Astrocyte (in vitro differentiated cells and primary cell): Measurements from ENCODE around the gene NEK3. TPM values are rescaled to one million over a fixed set of nuclear protein-coding genes. Genes with fewer than 3 reads are reported as not detected.
"Not testable (repeated sequence)": the region's sequence is repeated elsewhere in the genome, so short reads cannot be mapped to it uniquely, and the experiment has no call there.

ENCODE experiments used
- DNase-seq: peaks from one replicate; pipeline ENCODE4 v3.0.0-alpha.2; 2010; ENCODE audit warnings: low read depth
- FAIRE-seq: peaks from 2 replicates; lab custom pipeline; 2011; peaks lifted over from hg19 to GRCh38; lab: Jason Lieb, UNC
- H2AFZ ChIP-seq: 2 replicates; pipeline ENCODE4 v1.6.0; 2012; ENCODE audit warnings: low read depth, low read length, inconsistent platforms
- H3K27ac ChIP-seq: 2 replicates; pipeline ENCODE4 v1.5.1; 2011; ENCODE audit warnings: low read depth, low read length, inconsistent platforms
- H3K27me3 ChIP-seq: 2 replicates; pipeline ENCODE4 v1.6.0; 2011; ENCODE audit warnings: low read length, inconsistent platforms; ENCODE audit not compliant: insufficient read depth
- H3K36me3 ChIP-seq: 2 replicates; pipeline ENCODE4 v1.5.1; 2011; ENCODE audit warnings: low read length, inconsistent platforms; ENCODE audit not compliant: insufficient read depth
- H3K4me1 ChIP-seq: 2 replicates; pipeline ENCODE4 v1.5.1; 2011; ENCODE audit warnings: low read length, inconsistent platforms; ENCODE audit not compliant: insufficient read depth
- H3K4me2 ChIP-seq: 2 replicates; pipeline ENCODE4 v1.6.0; 2012; ENCODE audit warnings: low read length, inconsistent platforms
- H3K4me3 ChIP-seq: 2 replicates; pipeline ENCODE4 v1.5.1; 2011; ENCODE audit warnings: low read depth, mild to moderate bottlenecking, low read length, inconsistent platforms; ENCODE audit not compliant: insufficient read depth
- H3K79me2 ChIP-seq: 2 replicates; pipeline ENCODE4 v1.6.0; 2012; ENCODE audit warnings: mild to moderate bottlenecking, low read length, inconsistent platforms; ENCODE audit not compliant: insufficient read depth
- H3K9ac ChIP-seq: 2 replicates; pipeline ENCODE4 v1.6.0; 2012; ENCODE audit warnings: mild to moderate bottlenecking, low read length, inconsistent platforms
- H3K9me3 ChIP-seq: 2 replicates; pipeline ENCODE4 v1.5.1; 2012; ENCODE audit warnings: low read depth, mild to moderate bottlenecking, low read length, inconsistent platforms; ENCODE audit not compliant: insufficient read depth
- H4K20me1 ChIP-seq: 2 replicates; pipeline ENCODE4 v1.6.0; 2012; ENCODE audit warnings: low read length, inconsistent platforms; ENCODE audit not compliant: insufficient read depth
- H3K27ac Mint-ChIP-seq: one replicate; pipeline ENCODE4 v1.8.0; 2021; ENCODE audit warnings: mild to moderate bottlenecking, mixed read lengths; ENCODE audit not compliant: unreplicated experiment
- H3K27me3 Mint-ChIP-seq: one replicate; pipeline ENCODE4 v1.8.0; 2021; ENCODE audit warnings: low read depth, mixed read lengths; ENCODE audit not compliant: unreplicated experiment
- H3K36me3 Mint-ChIP-seq: one replicate; pipeline ENCODE4 v1.8.0; 2021; ENCODE audit warnings: low read depth, mixed read lengths; ENCODE audit not compliant: unreplicated experiment
- H3K4me1 Mint-ChIP-seq: one replicate; pipeline ENCODE4 v1.8.0; 2021; ENCODE audit warnings: low read depth, mixed read lengths; ENCODE audit not compliant: unreplicated experiment
- H3K4me3 Mint-ChIP-seq: one replicate; pipeline ENCODE4 v1.8.0; 2021; ENCODE audit warnings: mild to moderate bottlenecking, moderate library complexity, mixed read lengths; ENCODE audit not compliant: unreplicated experiment
- H3K9me3 Mint-ChIP-seq: one replicate; pipeline ENCODE4 v1.8.0; 2021; ENCODE audit warnings: mild to moderate bottlenecking, mixed read lengths; ENCODE audit not compliant: unreplicated experiment
- CTCF ChIP-seq: IDR thresholded peaks from 2 replicates; pipeline ENCODE4 v1.5.1; 2011; ENCODE audit warnings: low read depth, mild to moderate bottlenecking, inconsistent platforms, low read length, moderate library complexity; ENCODE audit not compliant: insufficient read depth
- EZH2 ChIP-seq: IDR thresholded peaks from 2 replicates; pipeline ENCODE4 v1.6.1; 2012; ENCODE audit warnings: mild to moderate bottlenecking, low read length, inconsistent platforms; ENCODE audit not compliant: insufficient read depth
- total RNA-seq: library from RNA; stranded (reverse); gene quantifications from 2 replicates; pipeline ENCODE4 v1.2.1, GENCODE V29; 2021

The NEK3 gene
- total RNA-seq, 1 donor from 2014 or later, result 13.9 TPM

DNA sequence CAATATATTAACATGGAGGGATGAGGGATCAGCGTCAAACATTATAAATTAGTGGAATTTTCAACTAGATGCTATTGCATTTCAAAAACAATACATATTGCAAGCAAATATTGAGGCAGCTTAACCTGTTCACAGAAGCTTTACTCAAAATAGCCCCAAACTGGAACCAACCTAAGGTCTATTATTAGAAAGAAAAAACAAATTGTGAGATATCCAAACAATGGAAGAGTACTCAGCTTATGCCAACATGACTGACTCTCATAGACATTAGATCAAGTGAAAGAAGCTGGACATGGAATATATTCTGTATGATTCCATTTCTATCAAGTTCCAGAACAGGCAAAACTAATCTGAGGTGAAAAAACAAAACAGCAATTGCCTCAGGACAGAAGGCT is 27.6 kb upstream of the NEK3 start:
- H2AFZ ChIP-seq, result no peak overlapping the region
- peaks cover 15% of the 10 kb centered on the region for H3K4me1 Mint-ChIP-seq
- H3K9me3 Mint-ChIP-seq, result no peaks in the 10 kb centered on the region
- FAIRE-seq (no peak), DNase-seq (no peak)
- H3K4me3 Mint-ChIP-seq, result no peak overlapping the region
- peaks cover 6% of the 10 kb centered on the region for H4K20me1 ChIP-seq
- TF ChIP-seq EZH2 (no peak), CTCF (no peak)
- peaks cover 6% of the 10 kb centered on the region for H3K4me1 ChIP-seq
- H3K27me3 ChIP-seq, result no peaks in the 10 kb centered on the region
- H3K4me2 ChIP-seq, result peak overlapping the region; percentile 39
- H3K9ac ChIP-seq, result peak overlapping the region; percentile 56
- H3K79me2 ChIP-seq, result peaks cover 21% of the 10 kb centered on the region
- H3K27me3 Mint-ChIP-seq, result no peaks in the 10 kb centered on the region
- H3K27ac Mint-ChIP-seq, result peak overlapping the region; percentile 85
- H3K4me3 ChIP-seq, result no peak overlapping the region
- peaks cover 8% of the 10 kb centered on the region for H3K36me3 ChIP-seq
- H3K9me3 ChIP-seq, result no peaks in the 10 kb centered on the region
- H3K27ac ChIP-seq, result peak overlapping the region; percentile 74
- H3K36me3 Mint-ChIP-seq, result peaks cover 3% of the 10 kb centered on the region

- H3K9ac ChIP-seq, H3K4me2 ChIP-seq, H3K27me3 ChIP-seq, H3K36me3 Mint-ChIP-seq, H3K9me3 ChIP-seq, H3K27me3 Mint-ChIP-seq, DNase-seq, H3K4me3 Mint-ChIP-seq, H4K20me1 ChIP-seq, H3K4me1 Mint-ChIP-seq, H3K9me3 Mint-ChIP-seq, H3K27ac ChIP-seq, FAIRE-seq, H3K79me2 ChIP-seq, H3K4me3 ChIP-seq, H2AFZ ChIP-seq, H3K27ac Mint-ChIP-seq, H3K4me1 ChIP-seq: not testable (repeated sequence)
- peaks cover 17% of the 10 kb centered on the region for H3K36me3 ChIP-seq
Measured at GRCh38 chr13:52181316-52181954, 22.0 kb upstream of the NEK3 start.

DNA sequence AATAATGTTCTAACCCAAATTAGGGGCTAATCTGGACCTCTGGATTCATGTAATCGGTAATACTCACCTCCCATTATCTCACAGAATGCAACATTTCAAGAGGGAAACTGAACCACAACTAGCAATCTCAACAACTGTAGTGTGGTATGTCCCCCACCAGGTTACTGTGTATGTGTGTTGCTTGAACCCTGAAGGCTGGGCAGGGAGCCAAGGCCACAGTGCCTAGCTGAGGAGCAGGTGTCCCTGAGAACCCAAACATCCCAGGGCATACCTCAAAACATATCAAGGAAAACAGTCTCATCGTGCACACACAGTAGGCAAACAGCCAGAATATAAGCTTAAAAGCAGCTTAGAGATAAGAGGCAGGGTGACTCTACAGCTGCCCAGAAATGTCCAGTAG is 20.5 kb upstream of the NEK3 start:
- H3K27me3 ChIP-seq, result no peaks in the 10 kb centered on the region
- no peak overlapping the region for H2AFZ ChIP-seq
- TF ChIP-seq CTCF (no peak), EZH2 (no peak)
- FAIRE-seq (no peak), DNase-seq (no peak)
- H4K20me1 ChIP-seq, result no peaks in the 10 kb centered on the region
- H3K79me2 ChIP-seq, result no peaks in the 10 kb centered on the region
- Mint-ChIP-seq H3K36me3 (peaks cover 3% of the 10 kb centered on the region), H3K9me3 (no peaks in the 10 kb centered on the region), H3K27me3 (no peaks in the 10 kb centered on the region), H3K27ac (no peak overlapping the region), H3K4me3 (no peak overlapping the region), H3K4me1 (peaks cover 1% of the 10 kb centered on the region)
- no peaks in the 10 kb centered on the region for H3K9me3 ChIP-seq
- H3K36me3 ChIP-seq, result peaks cover 19% of the 10 kb centered on the region
- no peak overlapping the region for H3K9ac ChIP-seq
- no peak overlapping the region for H3K27ac ChIP-seq
- H3K4me2 ChIP-seq, result no peak overlapping the region
- no peak overlapping the region for H3K4me3 ChIP-seq
- H3K4me1 ChIP-seq, result no peaks in the 10 kb centered on the region
